DND-41 (cell line): Measurements from ENCODE around the gene NDUFS1.

Experiments used
- CTCF ChIP-seq: IDR thresholded peaks from 2 replicates; pipeline ENCODE4 v1.5.1; 2012; ENCODE audit warnings: borderline replicate concordance, low read length, moderate library complexity, mild to moderate bottlenecking; ENCODE audit not compliant: poor library complexity, severe bottlenecking; ENCODE audit errors: extremely low read depth
- EZH2 ChIP-seq: IDR thresholded peaks from 3 replicates; pipeline ENCODE4 v1.6.1; 2012; ENCODE audit warnings: borderline replicate concordance, low read depth, mild to moderate bottlenecking, moderate library complexity, low read length, inconsistent platforms; ENCODE audit not compliant: severe bottlenecking

GRCh38 chr2:206088248-206088647 is 71.0 kb downstream of the NDUFS1 start:
- TF ChIP-seq CTCF (no peak), EZH2 (no peak)
